ENCODE results near the gene NPHP4. TPM values are rescaled to one million over a fixed set of nuclear protein-coding genes. Genes with fewer than 3 reads are reported as not detected.

The NPHP4 gene
- total and polyA plus RNA-seq, 10 of the 15 experiments (the other 5 are each of a cell fraction or from before 2014, with no cell fraction given), result 0.16 to 10.5 (median 3.1) TPM

DNA sequence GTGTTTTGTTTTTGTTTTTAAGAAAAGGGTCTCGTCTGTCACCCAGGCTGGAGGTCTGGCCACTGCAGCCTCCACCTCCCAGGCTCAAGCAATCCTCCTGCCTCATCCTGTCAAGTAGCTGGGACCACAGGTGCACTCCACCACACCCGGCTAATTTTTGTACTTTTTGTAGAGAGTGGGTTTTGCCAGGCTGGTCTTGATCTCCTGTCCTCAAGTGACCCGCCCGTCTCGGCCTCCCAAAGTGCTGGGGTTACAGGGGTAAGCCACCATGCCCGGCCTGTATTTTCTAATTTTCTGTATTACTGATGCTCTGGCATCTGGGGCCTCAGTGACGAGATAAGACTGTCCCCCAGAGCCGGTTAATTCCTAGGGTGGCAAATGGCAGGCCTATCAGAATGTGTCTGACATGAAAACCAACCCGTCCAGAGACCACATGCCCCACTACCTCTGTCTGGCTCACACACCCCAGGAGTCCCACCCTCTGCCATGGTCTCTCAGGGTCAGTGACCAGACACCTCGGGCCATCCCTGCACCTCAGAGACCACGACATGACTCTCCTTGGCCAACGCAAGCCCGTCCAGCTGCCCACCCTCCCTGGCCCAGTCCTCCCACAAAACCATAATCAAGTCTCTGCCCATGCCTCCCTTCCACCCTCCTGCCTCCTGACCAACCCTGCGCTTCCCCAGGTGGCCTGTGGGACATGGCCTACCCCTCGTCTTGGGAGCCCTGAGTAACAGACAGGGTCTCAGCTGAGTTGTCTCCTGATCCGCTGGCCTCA, 12.5 kb downstream of the NPHP4 start:
- Histone ChIP-seq H3K27me3 (replicated peaks in 1 of 2; ENCODE audit: control insufficient read depth in 2 of 2, insufficient read depth in 2 of 2, low read length in 1 of 2) (no peaks in the 10 kb centered on the region), H3K4me2 (ENCODE audit: control insufficient read depth, insufficient read depth) (no peak overlapping the region), H2AFZ (ENCODE audit: control insufficient read depth, low read depth, low read length) (no peak overlapping the region), H4K20me1 (ENCODE audit: control insufficient read depth, insufficient read depth) (no peaks in the 10 kb centered on the region), H3K27ac (ENCODE audit: control insufficient read depth, insufficient read depth) (no peak overlapping the region), H3K4me1 (ENCODE audit: control insufficient read depth, insufficient read depth, low read length) (peaks cover 3% of the 10 kb centered on the region; the same call in 1 of the 2 replicates), H3K4me3 (no peak overlapping the region), H3K79me2 (ENCODE audit: control insufficient read depth, insufficient read depth, low read length) (no peaks in the 10 kb centered on the region), H3K36me3 (ENCODE audit: control insufficient read depth in 2 of 2, insufficient read depth in 2 of 2, low read length in 1 of 2) (no peaks in the 10 kb centered on the region; a peak in 2 of 4 replicates), H3K9ac (ENCODE audit: control insufficient read depth, insufficient read depth, low read length) (no peak overlapping the region), H3K9me3 (replicated peaks; ENCODE audit: control insufficient read depth, insufficient read depth, low read length) (no peaks in the 10 kb centered on the region)
- no TSS peak for BruUV-seq (replicated peaks)
- ChIA-PET CTCF (no interaction called here), SMC1A (ENCODE audit: uncharacterized antibody, unreplicated experiment) (no interaction called here), POLR2A (no interaction called here), RAD21 (ENCODE audit: unreplicated experiment) (no interaction called here)
- DNase-seq (ENCODE audit: low read depth, low spot score) (no peak), FAIRE-seq (no peak), ATAC-seq (no peak; the same call in 2 of the 3 replicates)
- intact Hi-C loops (cut with micrococcal nuclease; ENCODE audit: unreplicated experiment) (no loop called here), in situ Hi-C loops (cut with MboI) (no loop called here)
- 86% methylated on average over 16 of the region's 16 CpGs for WGBS (ENCODE audit: insufficient coverage, insufficient replicate concordance, low lambda C conversion rate, missing lambda C conversion rate)
- TF ChIP-seq IKZF2 (IDR thresholded peaks at IDR 0.05) (no peak), NR2F1 (conservative IDR thresholded peaks at IDR 0.05) (no peak), MXI1 (IDR thresholded peaks at IDR 0.05; ENCODE audit: low read depth, low read length) (no peak), PAX8 (IDR thresholded peaks at IDR 0.05) (no peak), BMI1 (IDR thresholded peaks at IDR 0.05; ENCODE audit: borderline replicate concordance) (no peak), RAD21 (IDR thresholded peaks at IDR 0.05; ENCODE audit: insufficient read depth, low read depth, low read length) (no peak), CBFB (IDR thresholded peaks at IDR 0.05; ENCODE audit: low read depth) (no peak), EP300 (IDR thresholded peaks at IDR 0.05; ENCODE audit: borderline replicate concordance in 1 of 2, control insufficient read depth in 1 of 2, low read depth in 2 of 2, low read length in 2 of 2) (no peak), YY1 (IDR thresholded peaks at IDR 0.05; ENCODE audit: low read depth, low read length) (no peak), RFX5 (IDR thresholded peaks at IDR 0.05; ENCODE audit: low read depth, low read length) (no peak), RUNX3 (IDR thresholded peaks at IDR 0.05; ENCODE audit: low read length) (no peak), JUND (IDR thresholded peaks at IDR 0.05; ENCODE audit: low read depth, low read length) (no peak), TARDBP (IDR thresholded peaks at IDR 0.05; ENCODE audit: borderline replicate concordance) (no peak)
- TF ChIP-seq, protein P1, sequence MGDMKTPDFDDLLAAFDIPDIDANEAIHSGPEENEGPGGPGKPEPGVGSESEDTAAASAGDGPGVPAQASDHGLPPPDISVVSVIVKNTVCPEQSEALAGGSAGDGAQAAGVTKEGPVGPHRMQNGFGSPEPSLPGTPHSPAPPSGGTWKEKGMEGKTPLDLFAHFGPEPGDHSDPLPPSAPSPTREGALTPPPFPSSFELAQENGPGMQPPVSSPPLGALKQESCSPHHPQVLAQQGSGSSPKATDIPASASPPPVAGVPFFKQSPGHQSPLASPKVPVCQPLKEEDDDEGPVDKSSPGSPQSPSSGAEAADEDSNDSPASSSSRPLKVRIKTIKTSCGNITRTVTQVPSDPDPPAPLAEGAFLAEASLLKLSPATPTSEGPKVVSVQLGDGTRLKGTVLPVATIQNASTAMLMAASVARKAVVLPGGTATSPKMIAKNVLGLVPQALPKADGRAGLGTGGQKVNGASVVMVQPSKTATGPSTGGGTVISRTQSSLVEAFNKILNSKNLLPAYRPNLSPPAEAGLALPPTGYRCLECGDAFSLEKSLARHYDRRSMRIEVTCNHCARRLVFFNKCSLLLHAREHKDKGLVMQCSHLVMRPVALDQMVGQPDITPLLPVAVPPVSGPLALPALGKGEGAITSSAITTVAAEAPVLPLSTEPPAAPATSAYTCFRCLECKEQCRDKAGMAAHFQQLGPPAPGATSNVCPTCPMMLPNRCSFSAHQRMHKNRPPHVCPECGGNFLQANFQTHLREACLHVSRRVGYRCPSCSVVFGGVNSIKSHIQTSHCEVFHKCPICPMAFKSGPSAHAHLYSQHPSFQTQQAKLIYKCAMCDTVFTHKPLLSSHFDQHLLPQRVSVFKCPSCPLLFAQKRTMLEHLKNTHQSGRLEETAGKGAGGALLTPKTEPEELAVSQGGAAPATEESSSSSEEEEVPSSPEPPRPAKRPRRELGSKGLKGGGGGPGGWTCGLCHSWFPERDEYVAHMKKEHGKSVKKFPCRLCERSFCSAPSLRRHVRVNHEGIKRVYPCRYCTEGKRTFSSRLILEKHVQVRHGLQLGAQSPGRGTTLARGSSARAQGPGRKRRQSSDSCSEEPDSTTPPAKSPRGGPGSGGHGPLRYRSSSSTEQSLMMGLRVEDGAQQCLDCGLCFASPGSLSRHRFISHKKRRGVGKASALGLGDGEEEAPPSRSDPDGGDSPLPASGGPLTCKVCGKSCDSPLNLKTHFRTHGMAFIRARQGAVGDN (IDR thresholded peaks at IDR 0.05), result no peak
- TF ChIP-seq, protein P2, sequence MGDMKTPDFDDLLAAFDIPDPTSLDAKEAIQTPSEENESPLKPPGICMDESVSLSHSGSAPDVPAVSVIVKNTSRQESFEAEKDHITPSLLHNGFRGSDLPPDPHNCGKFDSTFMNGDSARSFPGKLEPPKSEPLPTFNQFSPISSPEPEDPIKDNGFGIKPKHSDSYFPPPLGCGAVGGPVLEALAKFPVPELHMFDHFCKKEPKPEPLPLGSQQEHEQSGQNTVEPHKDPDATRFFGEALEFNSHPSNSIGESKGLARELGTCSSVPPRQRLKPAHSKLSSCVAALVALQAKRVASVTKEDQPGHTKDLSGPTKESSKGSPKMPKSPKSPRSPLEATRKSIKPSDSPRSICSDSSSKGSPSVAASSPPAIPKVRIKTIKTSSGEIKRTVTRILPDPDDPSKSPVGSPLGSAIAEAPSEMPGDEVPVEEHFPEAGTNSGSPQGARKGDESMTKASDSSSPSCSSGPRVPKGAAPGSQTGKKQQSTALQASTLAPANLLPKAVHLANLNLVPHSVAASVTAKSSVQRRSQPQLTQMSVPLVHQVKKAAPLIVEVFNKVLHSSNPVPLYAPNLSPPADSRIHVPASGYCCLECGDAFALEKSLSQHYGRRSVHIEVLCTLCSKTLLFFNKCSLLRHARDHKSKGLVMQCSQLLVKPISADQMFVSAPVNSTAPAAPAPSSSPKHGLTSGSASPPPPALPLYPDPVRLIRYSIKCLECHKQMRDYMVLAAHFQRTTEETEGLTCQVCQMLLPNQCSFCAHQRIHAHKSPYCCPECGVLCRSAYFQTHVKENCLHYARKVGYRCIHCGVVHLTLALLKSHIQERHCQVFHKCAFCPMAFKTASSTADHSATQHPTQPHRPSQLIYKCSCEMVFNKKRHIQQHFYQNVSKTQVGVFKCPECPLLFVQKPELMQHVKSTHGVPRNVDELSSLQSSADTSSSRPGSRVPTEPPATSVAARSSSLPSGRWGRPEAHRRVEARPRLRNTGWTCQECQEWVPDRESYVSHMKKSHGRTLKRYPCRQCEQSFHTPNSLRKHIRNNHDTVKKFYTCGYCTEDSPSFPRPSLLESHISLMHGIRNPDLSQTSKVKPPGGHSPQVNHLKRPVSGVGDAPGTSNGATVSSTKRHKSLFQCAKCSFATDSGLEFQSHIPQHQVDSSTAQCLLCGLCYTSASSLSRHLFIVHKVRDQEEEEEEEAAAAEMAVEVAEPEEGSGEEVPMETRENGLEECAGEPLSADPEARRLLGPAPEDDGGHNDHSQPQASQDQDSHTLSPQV (IDR thresholded peaks at IDR 0.05), result no peak

Data from GM12878 (cell line).